ENCODE data around the gene TEKT3. TPM values are rescaled to one million over a fixed set of nuclear protein-coding genes. Genes with fewer than 3 reads are reported as not detected.

Gene TEKT3
- total and polyA plus RNA-seq, 4 donors, result 1.9 to 3.0 (median 2.5) TPM; not detected in 1

GRCh38 chr17:15284537-15284936, 56.9 kb downstream of the TEKT3 start:
- intact Hi-C loops (cut with DNase I), result loop anchor here in 1 of 2 donors (1.0 kb wide), 1 partner anchor 13 kb away; no protein-coding TSS in a partner anchor
- Histone ChIP-seq H3K27ac (ENCODE audit: low read depth in 1 of 2, low read length in 2 of 2) (no peak overlapping the region), H3K36me3 (ENCODE audit: control insufficient read depth in 1 of 2, insufficient read depth in 2 of 2, low read length in 1 of 2) (no peaks in the 10 kb centered on the region), H3K27me3 (ENCODE audit: control insufficient read depth in 1 of 2, insufficient read depth in 2 of 2, low read length in 1 of 2) (peaks cover 0 to 2% of the 10 kb centered on the region in 2 donors), H3K4me1 (ENCODE audit: control insufficient read depth in 1 of 2, insufficient read depth in 2 of 2, low read length in 2 of 2) (no peaks in the 10 kb centered on the region), H3K4me3 (ENCODE audit: low read length in 2 of 2) (no peak overlapping the region), H3K9me3 (ENCODE audit: control insufficient read depth, low read length) (peaks cover 2% of the 10 kb centered on the region)
- 37 to 43% methylated on average over 2 of the region's 2 CpGs for WGBS, 2 donors
- DNase-seq (no peak), ATAC-seq (ENCODE audit: low FRiP score) (no peak)

- no peak overlapping the region for H3K4me3 ChIP-seq (ENCODE audit: low read length in 2 of 2)
- H3K4me1 ChIP-seq (ENCODE audit: control insufficient read depth in 1 of 2, insufficient read depth in 2 of 2, low read length in 2 of 2), result no peaks in the 10 kb centered on the region
- DNase-seq (no peak), ATAC-seq (ENCODE audit: low FRiP score) (no peak)
- peaks cover 2% of the 10 kb centered on the region for H3K9me3 ChIP-seq (ENCODE audit: control insufficient read depth, low read length)
- 85 to 87% methylated on average over 6 of the region's 6 CpGs for WGBS, 2 donors
- H3K36me3 ChIP-seq (ENCODE audit: control insufficient read depth in 1 of 2, insufficient read depth in 2 of 2, low read length in 1 of 2), result no peaks in the 10 kb centered on the region
- peaks cover 0 to 2% of the 10 kb centered on the region in 2 donors for H3K27me3 ChIP-seq (ENCODE audit: control insufficient read depth in 1 of 2, insufficient read depth in 2 of 2, low read length in 1 of 2)
- no peak overlapping the region for H3K27ac ChIP-seq (ENCODE audit: low read depth in 1 of 2, low read length in 2 of 2)
- intact Hi-C loops (cut with DNase I), result loop anchor here in 1 of 2 donors (1.0 kb wide), 1 partner anchor 13 kb away; no protein-coding TSS in a partner anchor
Measured at GRCh38 chr17:15284107-15284506, 57.3 kb downstream of the TEKT3 start.

GRCh38 chr17:15281909-15282308, 59.5 kb downstream of the TEKT3 start:
- DNase-seq (no peak), ATAC-seq (ENCODE audit: low FRiP score) (no peak)
- intact Hi-C loops (cut with DNase I), result no loop called here
- H3K9me3 ChIP-seq (ENCODE audit: control insufficient read depth, low read length), result peaks cover 2% of the 10 kb centered on the region
- H3K27me3 ChIP-seq (ENCODE audit: control insufficient read depth in 1 of 2, insufficient read depth in 2 of 2, low read length in 1 of 2), result peaks cover 0 to 2% of the 10 kb centered on the region in 2 donors
- no peaks in the 10 kb centered on the region for H3K36me3 ChIP-seq (ENCODE audit: control insufficient read depth in 1 of 2, insufficient read depth in 2 of 2, low read length in 1 of 2)
- no peaks in the 10 kb centered on the region for H3K4me1 ChIP-seq (ENCODE audit: control insufficient read depth in 1 of 2, insufficient read depth in 2 of 2, low read length in 2 of 2)
- 79 to 80% methylated on average over 3 of the region's 3 CpGs for WGBS, 2 donors
- no peak overlapping the region for H3K4me3 ChIP-seq (ENCODE audit: low read length in 2 of 2)
- H3K27ac ChIP-seq (ENCODE audit: low read depth in 1 of 2, low read length in 2 of 2), result no peak overlapping the region

GRCh38 chr17:15278924-15279477, 62.4 kb downstream of the TEKT3 start:
- no peaks in the 10 kb centered on the region for H3K36me3 ChIP-seq (ENCODE audit: control insufficient read depth in 1 of 2, insufficient read depth in 2 of 2, low read length in 1 of 2)
- H3K4me1 ChIP-seq (ENCODE audit: control insufficient read depth in 1 of 2, insufficient read depth in 2 of 2, low read length in 2 of 2), result no peaks in the 10 kb centered on the region
- H3K27me3 ChIP-seq (ENCODE audit: control insufficient read depth in 1 of 2, insufficient read depth in 2 of 2, low read length in 1 of 2), result no peaks in the 10 kb centered on the region
- intact Hi-C loops (cut with DNase I), result no loop called here
- no peaks in the 10 kb centered on the region for H3K9me3 ChIP-seq (ENCODE audit: control insufficient read depth, low read length)
- DNase-seq, result no peak
- H3K27ac ChIP-seq (ENCODE audit: low read depth in 1 of 2, low read length in 2 of 2), result no peak overlapping the region
- ATAC-seq (ENCODE audit: low FRiP score), result no peak
- no peak overlapping the region for H3K4me3 ChIP-seq (ENCODE audit: low read length in 2 of 2)
- 52 to 66% methylated on average over 2 of the region's 2 CpGs for WGBS, 2 donors

- no peak for ATAC-seq (ENCODE audit: low FRiP score)
- DNase-seq, result no peak
- H3K36me3 ChIP-seq (ENCODE audit: control insufficient read depth in 1 of 2, insufficient read depth in 2 of 2, low read length in 1 of 2), result no peaks in the 10 kb centered on the region
- intact Hi-C loops (cut with DNase I), result no loop called here
- no peaks in the 10 kb centered on the region for H3K9me3 ChIP-seq (ENCODE audit: control insufficient read depth, low read length)
- no peak overlapping the region for H3K27ac ChIP-seq (ENCODE audit: low read depth in 1 of 2, low read length in 2 of 2)
- H3K4me3 ChIP-seq (ENCODE audit: low read length in 2 of 2), result no peak overlapping the region
- 28 to 29% methylated on average over 6 of the region's 6 CpGs for WGBS, 2 donors
- H3K4me1 ChIP-seq (ENCODE audit: control insufficient read depth in 1 of 2, insufficient read depth in 2 of 2, low read length in 2 of 2), result no peaks in the 10 kb centered on the region
- no peaks in the 10 kb centered on the region for H3K27me3 ChIP-seq (ENCODE audit: control insufficient read depth in 1 of 2, insufficient read depth in 2 of 2, low read length in 1 of 2)
Measured at GRCh38 chr17:15278380-15278779, 63.0 kb downstream of the TEKT3 start.

- Histone ChIP-seq H3K36me3 (ENCODE audit: control insufficient read depth in 1 of 2, insufficient read depth in 2 of 2, low read length in 1 of 2) (no peaks in the 10 kb centered on the region), H3K9me3 (ENCODE audit: control insufficient read depth, low read length) (no peaks in the 10 kb centered on the region), H3K4me1 (ENCODE audit: control insufficient read depth in 1 of 2, insufficient read depth in 2 of 2, low read length in 2 of 2) (no peaks in the 10 kb centered on the region), H3K27ac (ENCODE audit: low read depth in 1 of 2, low read length in 2 of 2) (no peak overlapping the region), H3K27me3 (ENCODE audit: control insufficient read depth in 1 of 2, insufficient read depth in 2 of 2, low read length in 1 of 2) (no peaks in the 10 kb centered on the region), H3K4me3 (ENCODE audit: low read length in 2 of 2) (no peak overlapping the region)
- ATAC-seq (ENCODE audit: low FRiP score) (no peak), DNase-seq (no peak)
- intact Hi-C loops (cut with DNase I), result no loop called here
- 89 to 94% methylated on average over 3 of the region's 3 CpGs for WGBS, 2 donors
Measured at GRCh38 chr17:15274017-15274416, 67.4 kb downstream of the TEKT3 start.

- Histone ChIP-seq H3K9me3 (ENCODE audit: control insufficient read depth, low read length) (no peaks in the 10 kb centered on the region), H3K27me3 (ENCODE audit: control insufficient read depth in 1 of 2, insufficient read depth in 2 of 2, low read length in 1 of 2) (no peaks in the 10 kb centered on the region), H3K27ac (ENCODE audit: low read depth in 1 of 2, low read length in 2 of 2) (no peak overlapping the region), H3K4me3 (ENCODE audit: low read length in 2 of 2) (no peak overlapping the region), H3K4me1 (ENCODE audit: control insufficient read depth in 1 of 2, insufficient read depth in 2 of 2, low read length in 2 of 2) (no peaks in the 10 kb centered on the region), H3K36me3 (ENCODE audit: control insufficient read depth in 1 of 2, insufficient read depth in 2 of 2, low read length in 1 of 2) (no peaks in the 10 kb centered on the region)
- peak; percentile 65 for ATAC-seq (ENCODE audit: low FRiP score)
- 73 to 74% methylated on average over 5 of the region's 5 CpGs for WGBS, 2 donors
- intact Hi-C loops (cut with DNase I), result no loop called here
- no peak for DNase-seq
Measured at GRCh38 chr17:15273141-15273793, 68.1 kb downstream of the TEKT3 start.

- no peaks in the 10 kb centered on the region for H3K9me3 ChIP-seq (ENCODE audit: control insufficient read depth, low read length)
- H3K4me3 ChIP-seq (ENCODE audit: low read length in 2 of 2), result no peak overlapping the region
- no peak overlapping the region for H3K27ac ChIP-seq (ENCODE audit: low read depth in 1 of 2, low read length in 2 of 2)
- no peaks in the 10 kb centered on the region for H3K27me3 ChIP-seq (ENCODE audit: control insufficient read depth in 1 of 2, insufficient read depth in 2 of 2, low read length in 1 of 2)
- WGBS, 2 donors, result 88 to 89% methylated on average over 6 of the region's 6 CpGs
- intact Hi-C loops (cut with DNase I), result loop anchor here in 1 of 2 donors (1.0 kb wide), 1 partner anchor 13 kb away; no protein-coding TSS in a partner anchor
- DNase-seq (no peak), ATAC-seq (ENCODE audit: low FRiP score) (no peak)
- no peaks in the 10 kb centered on the region for H3K4me1 ChIP-seq (ENCODE audit: control insufficient read depth in 1 of 2, insufficient read depth in 2 of 2, low read length in 2 of 2)
- no peaks in the 10 kb centered on the region for H3K36me3 ChIP-seq (ENCODE audit: control insufficient read depth in 1 of 2, insufficient read depth in 2 of 2, low read length in 1 of 2)
Measured at GRCh38 chr17:15271741-15272140, 69.7 kb downstream of the TEKT3 start.
